Measurements from ENCODE around the gene PALLD.

PALLD gene

GRCh38 chr4:168472920-168473319 is 23.9 kb upstream of the PALLD start:
- FAIRE-seq (no peak), DNase-seq (ENCODE audit: insufficient read length, low spot score) (no peak)
- TF ChIP-seq, protein P1, sequence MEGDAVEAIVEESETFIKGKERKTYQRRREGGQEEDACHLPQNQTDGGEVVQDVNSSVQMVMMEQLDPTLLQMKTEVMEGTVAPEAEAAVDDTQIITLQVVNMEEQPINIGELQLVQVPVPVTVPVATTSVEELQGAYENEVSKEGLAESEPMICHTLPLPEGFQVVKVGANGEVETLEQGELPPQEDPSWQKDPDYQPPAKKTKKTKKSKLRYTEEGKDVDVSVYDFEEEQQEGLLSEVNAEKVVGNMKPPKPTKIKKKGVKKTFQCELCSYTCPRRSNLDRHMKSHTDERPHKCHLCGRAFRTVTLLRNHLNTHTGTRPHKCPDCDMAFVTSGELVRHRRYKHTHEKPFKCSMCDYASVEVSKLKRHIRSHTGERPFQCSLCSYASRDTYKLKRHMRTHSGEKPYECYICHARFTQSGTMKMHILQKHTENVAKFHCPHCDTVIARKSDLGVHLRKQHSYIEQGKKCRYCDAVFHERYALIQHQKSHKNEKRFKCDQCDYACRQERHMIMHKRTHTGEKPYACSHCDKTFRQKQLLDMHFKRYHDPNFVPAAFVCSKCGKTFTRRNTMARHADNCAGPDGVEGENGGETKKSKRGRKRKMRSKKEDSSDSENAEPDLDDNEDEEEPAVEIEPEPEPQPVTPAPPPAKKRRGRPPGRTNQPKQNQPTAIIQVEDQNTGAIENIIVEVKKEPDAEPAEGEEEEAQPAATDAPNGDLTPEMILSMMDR (IDR thresholded peaks at IDR 0.05; ENCODE audit: insufficient read depth, missing control alignments): no peak

GRCh38 chr4:168474660-168475320 is 22.1 kb upstream of the PALLD start:
- DNase-seq (ENCODE audit: insufficient read length, low spot score) (no peak), FAIRE-seq (no peak)
- TF ChIP-seq, protein P1 (IDR thresholded peaks at IDR 0.05; ENCODE audit: insufficient read depth, missing control alignments): no peak

GRCh38 chr4:168475745-168476144 is 21.1 kb upstream of the PALLD start:
- TF ChIP-seq, protein P1 (IDR thresholded peaks at IDR 0.05; ENCODE audit: insufficient read depth, missing control alignments): no peak
- FAIRE-seq (no peak), DNase-seq (ENCODE audit: insufficient read length, low spot score) (no peak)

DNA sequence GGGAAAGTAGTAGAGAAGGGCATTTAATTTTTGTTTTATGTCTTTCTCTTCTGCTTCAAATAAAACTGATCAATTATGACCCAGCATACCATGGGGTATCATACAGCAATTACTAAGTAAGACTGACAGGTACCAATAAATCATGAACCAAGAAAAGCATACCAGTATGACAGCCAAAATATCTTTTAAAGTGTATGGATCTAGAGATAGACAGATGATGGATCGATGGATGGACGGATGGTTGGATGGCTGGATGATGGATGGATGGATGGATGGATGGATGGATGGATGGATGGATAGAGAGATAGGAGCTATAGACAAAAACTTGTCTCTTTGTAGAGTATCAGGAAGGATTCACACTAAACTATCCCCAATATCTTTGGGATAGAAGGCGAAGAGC is 18.0 kb upstream of the PALLD start:
- TF ChIP-seq, protein P1 (IDR thresholded peaks at IDR 0.05; ENCODE audit: insufficient read depth, missing control alignments): no peak
- DNase-seq (ENCODE audit: insufficient read length, low spot score): no peak
- FAIRE-seq: no peak

DNA sequence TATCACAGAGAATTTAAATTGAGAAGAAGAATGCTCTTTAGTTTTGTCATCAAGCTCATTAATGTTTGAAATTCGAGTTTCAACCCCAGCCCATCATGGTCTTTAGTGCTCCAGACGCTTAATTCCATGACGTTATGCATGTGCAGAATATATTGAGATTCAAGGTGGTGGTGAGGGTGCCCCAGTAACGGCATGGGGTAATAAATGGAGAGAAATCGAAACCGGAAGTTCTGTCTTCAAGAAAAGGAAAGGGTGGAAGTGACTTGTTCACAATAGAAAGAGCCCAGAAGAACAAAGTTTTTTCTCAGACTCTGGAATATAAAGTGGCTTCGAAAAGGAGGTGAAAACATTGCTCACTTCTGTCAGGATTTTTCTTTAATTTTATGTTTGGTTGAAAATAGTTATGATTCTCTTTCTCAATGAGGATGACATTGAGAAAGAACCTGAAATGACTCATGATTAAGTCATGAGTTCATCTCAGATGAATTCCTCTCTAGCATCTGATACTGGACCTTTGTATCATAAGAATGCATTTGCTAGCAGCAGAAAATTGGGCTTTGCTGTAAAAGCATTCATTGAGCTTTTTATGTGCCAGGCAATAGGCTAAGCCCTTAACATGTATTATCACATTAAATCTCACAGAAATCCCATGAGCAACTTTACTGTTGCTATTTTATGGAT is 15.8 kb upstream of the PALLD start:
- TF ChIP-seq, protein P1 (IDR thresholded peaks at IDR 0.05; ENCODE audit: insufficient read depth, missing control alignments): no peak
- DNase-seq (ENCODE audit: insufficient read length, low spot score): no peak
- FAIRE-seq: no peak

GRCh38 chr4:168483811-168484210 is 13.0 kb upstream of the PALLD start:
- FAIRE-seq (no peak), DNase-seq (ENCODE audit: insufficient read length, low spot score) (no peak)
- TF ChIP-seq, protein P1 (IDR thresholded peaks at IDR 0.05; ENCODE audit: insufficient read depth, missing control alignments): no peak

- TF ChIP-seq, protein P1 (IDR thresholded peaks at IDR 0.05; ENCODE audit: insufficient read depth, missing control alignments): no peak
- FAIRE-seq (no peak), DNase-seq (ENCODE audit: insufficient read length, low spot score) (no peak)
Observed at GRCh38 chr4:168484626-168485025, 12.2 kb upstream of the PALLD start.

All from D721Med (cell line).